Stimulated activated CD4-positive, alpha-beta T cell treated with anti-CD3 and anti-CD28 coated beads, Interleukin-12 subunit alpha, Interleukin-12 subunit beta, amount 100 ng/mL, for 48 hours (primary cell): Measurements from ENCODE around the gene ASAP2.

Experiments
- DNase-seq, 3 donors: peaks; one replicate each; pipeline ENCODE4 v3.0.0-alpha.2; 2020; ENCODE audit warnings: low read depth in 2 of 3, low spot score in 1 of 3

ASAP2 gene

GRCh38 chr2:9179572-9180201, 26.9 kb upstream of the ASAP2 start:
- DNase-seq, result no peak

- DNase-seq, result no peak
Measured at GRCh38 chr2:9184361-9184760, 22.3 kb upstream of the ASAP2 start.

DNA sequence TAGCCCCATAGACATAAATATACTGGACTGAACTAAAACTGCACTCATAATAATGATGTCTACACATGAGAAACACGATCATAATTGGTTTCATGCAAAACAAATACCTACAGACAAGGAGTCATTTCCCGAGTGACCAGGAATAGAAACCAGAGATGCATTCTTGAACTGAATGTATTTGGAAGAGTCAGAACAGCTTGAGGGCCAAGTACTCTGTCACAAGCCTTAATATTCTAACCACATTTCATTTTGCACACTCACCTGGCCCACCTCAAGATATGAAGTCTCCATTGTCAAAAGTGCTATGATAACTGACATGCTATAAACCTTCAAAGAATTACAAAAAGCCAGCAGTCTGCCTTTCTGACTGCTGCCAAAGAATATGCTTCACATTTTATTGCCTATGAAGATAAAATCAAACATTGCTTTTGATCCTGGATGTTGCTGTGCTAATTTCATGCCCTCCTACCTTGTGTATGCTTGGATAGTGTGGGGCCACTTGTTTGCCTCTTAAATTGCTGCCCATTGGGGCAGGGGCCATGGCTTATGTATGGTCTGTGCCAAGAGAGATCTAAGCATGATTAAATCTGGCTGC, 18.9 kb upstream of the ASAP2 start:
- DNase-seq, result no peak

DNA sequence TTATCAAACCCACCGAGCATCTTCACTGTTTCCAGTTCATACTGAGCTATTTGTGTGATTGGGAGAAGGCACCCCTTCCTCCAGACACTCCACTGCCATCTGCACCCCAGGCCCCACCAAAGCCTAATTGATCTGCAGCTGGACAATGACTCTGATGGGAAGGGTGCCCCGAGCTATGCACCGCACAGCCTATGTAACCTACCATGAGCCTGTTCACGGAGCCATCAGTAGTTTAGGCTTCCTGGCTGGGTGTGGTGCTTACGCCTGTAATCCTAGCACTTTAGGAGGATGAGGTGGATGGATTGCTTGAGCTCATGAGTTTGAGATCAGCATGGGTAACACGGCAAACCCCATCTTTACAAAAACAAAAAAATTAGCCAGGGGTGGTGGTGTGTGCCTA, 17.8 kb upstream of the ASAP2 start:
- DNase-seq, result no peak

DNA sequence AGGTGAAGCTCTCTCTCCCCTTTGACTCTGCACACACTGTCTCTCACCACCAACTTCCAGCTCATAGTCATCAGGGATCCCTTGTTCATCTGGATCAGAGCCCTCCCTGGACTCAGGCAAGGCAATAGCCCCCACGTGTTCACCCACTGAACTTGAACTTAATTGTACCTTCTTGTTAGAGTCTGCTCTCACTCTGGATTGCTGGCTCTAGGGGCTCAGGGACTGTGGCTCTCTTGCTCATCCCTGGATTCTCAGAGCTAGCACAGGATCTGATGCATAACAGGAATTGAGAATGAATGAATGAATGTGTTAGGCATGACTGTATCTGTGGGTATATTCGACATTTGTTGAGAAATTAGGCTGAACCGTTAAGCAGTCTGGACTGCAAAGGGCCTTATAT, 16.7 kb upstream of the ASAP2 start:
- DNase-seq, result no peak

DNA sequence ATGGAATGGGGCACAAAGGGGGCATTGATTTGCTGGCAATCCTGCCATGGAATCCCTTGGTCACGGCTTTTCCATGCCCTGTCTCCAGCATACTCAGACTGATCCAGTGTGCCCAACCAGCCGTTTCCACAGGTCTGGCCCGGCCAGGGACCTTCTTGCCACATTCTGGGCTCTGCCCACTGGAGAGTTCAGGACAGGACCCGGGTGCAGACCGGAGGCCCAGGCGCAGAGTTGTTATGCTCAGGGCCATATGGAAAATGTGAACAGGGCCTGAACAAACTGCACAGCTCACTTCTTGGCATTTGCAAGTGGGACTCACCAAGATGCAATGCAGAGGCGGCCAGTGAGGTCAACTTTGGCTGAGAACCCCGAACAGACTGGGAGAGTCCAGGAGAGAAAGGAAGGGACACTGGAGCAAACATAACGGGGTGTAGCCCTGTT, 15.6 kb upstream of the ASAP2 start:
- DNase-seq, result no peak

- no peak for DNase-seq
Measured at GRCh38 chr2:9192712-9193111, 13.9 kb upstream of the ASAP2 start.

GRCh38 chr2:9194352-9194751, 12.3 kb upstream of the ASAP2 start:
- no peak for DNase-seq

- no peak for DNase-seq
Measured at GRCh38 chr2:9196637-9197036, 10.0 kb upstream of the ASAP2 start.

GRCh38 chr2:9197916-9198315, 8.7 kb upstream of the ASAP2 start:
- no peak for DNase-seq

- no peak for DNase-seq
Measured at GRCh38 chr2:9199716-9200632, 6.6 kb upstream of the ASAP2 start.

GRCh38 chr2:9200633-9201015, 6.0 kb upstream of the ASAP2 start:
- DNase-seq, result no peak

GRCh38 chr2:9201185-9201891, 5.3 kb upstream of the ASAP2 start:
- DNase-seq, result no peak

GRCh38 chr2:9203006-9203405, 3.6 kb upstream of the ASAP2 start:
- no peak for DNase-seq

DNA sequence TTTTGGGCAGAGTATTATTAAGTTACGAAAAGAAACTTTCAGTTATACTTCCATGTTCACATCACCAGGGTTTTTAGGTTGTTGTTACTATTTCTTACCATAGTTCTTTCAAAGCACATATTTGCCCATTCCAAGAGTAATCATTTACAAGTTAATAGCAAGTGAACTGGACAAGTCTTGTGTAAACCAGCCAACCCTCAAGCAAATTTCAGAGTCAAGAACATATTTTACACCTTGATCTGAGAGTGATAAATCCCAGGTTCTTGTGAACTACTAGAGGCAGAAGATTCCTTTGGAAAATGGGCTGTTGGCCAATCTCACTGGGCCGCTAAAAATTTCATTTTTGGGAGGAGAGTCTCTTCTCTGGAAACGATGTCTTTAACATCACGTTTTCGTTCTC, 2.7 kb upstream of the ASAP2 start:
- no peak for DNase-seq

DNA sequence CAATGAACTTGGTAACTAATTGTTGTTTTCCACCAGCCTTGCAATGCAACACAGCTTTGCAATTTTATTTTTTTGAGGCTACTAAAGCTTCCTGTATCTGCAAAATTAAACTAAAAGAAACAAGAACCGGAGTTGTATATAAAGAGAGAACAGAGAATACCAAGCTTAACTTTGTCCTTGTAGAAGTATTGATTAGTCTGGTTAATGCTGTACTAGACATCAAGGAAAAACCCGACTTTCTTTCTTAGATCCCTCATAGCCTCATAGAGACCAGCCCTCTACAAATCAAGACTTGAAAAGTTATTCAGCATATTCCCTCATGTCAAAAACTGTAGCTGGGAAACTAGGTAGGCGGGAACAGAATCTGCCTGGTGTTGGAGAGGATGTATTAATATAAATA, 1.7 kb upstream of the ASAP2 start:
- DNase-seq, result no peak

DNA sequence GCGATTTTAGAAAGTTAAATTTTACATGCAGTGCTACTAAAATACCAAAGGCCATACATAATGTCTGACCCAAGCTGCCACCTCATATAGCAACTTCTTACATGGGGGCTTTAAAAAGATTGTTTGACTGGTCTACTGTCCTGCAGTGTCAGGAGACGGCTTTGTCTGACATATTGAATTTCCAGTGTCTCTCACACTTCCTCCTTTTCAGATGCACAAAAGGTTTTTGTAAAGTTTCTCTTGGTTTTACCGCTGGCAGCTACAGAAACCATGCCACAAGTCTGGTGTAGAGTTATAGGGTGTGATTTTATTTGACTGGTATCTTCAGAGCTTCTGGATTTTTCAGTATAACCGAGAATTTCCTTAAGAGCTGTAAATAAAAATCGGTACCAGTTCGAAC, 1.1 kb upstream of the ASAP2 start:
- DNase-seq, result no peak

GRCh38 chr2:9206991-9207640, 504 bp downstream of the ASAP2 start:
- DNase-seq, result no peak

DNA sequence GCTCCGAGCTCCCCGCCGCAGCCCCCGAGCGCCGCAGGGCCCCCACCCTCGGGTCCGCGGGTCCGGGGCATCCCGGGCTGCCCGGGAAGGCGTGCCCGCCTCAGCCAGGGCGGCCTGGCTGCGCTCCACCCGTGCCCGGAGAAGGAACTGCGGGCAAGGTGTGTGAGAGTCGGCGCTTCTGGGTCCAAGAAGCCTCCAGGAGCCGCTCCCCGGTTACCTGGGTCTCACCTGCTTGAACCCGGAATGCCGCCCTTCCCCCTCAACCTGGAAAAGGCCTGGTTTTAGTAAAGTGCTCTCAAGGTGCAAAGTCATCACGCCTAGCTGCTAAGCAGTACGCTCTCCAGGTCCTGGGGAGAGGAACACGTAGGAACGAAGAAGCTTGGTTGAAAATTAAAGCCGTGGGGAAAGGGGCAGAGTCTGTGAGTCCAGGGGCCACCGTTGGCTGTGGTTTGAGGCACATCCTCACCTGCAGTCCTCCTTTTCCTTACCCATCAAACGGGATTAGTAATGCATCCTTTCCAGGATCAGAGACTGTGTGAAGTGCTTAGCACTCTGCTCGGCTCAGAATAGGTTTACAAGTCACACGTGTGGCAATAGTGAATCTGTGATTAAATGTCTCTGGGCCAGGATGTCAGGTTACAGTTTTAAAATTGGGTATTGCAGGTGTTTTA, 1.2 kb downstream of the ASAP2 start:
- DNase-seq, result no peak

DNA sequence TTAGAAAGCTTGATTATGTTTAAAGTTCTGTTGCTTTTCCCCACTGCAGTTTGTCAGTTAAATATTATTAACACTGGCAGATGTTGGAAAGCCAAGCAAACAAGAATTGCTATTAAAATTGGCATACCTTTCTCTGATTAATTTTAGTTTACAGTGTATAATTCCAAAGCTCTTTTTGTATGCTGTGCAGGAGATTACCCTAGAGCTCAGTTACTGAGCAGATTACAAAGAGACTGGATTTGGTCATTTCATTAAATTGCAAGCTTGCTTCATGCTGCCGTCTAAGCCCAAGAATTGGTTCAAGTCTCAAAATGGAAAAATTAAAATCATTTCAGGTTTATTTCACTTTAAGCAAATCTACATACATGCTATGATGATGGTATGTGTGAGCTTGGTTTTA, 2.3 kb downstream of the ASAP2 start:
- no peak for DNase-seq

GRCh38 chr2:9210030-9210429, 3.4 kb downstream of the ASAP2 start:
- DNase-seq, result no peak
